ENCODE results near the gene LCN12. TPM values are rescaled to one million over a fixed set of nuclear protein-coding genes. Genes with fewer than 3 reads are reported as not detected.

Gene LCN12
- total RNA-seq, 4 donors from 2014 or later, result not detected

DNA sequence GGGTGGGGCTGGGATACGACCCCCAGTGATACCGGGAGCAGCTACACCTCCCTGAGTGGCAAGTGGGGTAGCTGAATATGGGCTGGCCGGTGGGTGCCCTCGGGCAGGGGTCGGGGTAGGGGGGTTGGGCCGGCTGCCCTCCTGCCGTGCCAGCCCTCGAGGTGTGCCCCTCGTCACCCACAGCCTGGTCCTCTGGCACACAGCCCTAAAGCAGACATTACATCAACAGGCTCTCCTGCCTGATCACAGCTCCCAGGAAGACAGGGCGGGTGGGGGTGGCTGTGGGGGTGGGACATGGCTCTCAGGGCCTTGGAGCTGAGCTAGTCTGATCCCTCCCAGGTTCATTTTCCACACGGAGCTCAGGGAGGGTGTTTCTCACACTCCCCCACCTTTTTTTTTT, 30.8 kb upstream of the LCN12 start:
- TF ChIP-seq, protein P1, sequence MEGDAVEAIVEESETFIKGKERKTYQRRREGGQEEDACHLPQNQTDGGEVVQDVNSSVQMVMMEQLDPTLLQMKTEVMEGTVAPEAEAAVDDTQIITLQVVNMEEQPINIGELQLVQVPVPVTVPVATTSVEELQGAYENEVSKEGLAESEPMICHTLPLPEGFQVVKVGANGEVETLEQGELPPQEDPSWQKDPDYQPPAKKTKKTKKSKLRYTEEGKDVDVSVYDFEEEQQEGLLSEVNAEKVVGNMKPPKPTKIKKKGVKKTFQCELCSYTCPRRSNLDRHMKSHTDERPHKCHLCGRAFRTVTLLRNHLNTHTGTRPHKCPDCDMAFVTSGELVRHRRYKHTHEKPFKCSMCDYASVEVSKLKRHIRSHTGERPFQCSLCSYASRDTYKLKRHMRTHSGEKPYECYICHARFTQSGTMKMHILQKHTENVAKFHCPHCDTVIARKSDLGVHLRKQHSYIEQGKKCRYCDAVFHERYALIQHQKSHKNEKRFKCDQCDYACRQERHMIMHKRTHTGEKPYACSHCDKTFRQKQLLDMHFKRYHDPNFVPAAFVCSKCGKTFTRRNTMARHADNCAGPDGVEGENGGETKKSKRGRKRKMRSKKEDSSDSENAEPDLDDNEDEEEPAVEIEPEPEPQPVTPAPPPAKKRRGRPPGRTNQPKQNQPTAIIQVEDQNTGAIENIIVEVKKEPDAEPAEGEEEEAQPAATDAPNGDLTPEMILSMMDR (IDR thresholded peaks at IDR 0.05), result no peak
- TF ChIP-seq POLR2A (IDR thresholded peaks at IDR 0.05) (no peak), EP300 (IDR thresholded peaks at IDR 0.05) (no peak), POLR2AphosphoS5 (IDR thresholded peaks at IDR 0.05) (no peak)
- Histone ChIP-seq H3K4me3 (no peak overlapping the region), H3K27ac (no peak overlapping the region), H3K4me1 (peaks cover 0 to 5% (median 0%) of the 10 kb centered on the region in 3 donors), H3K9me3 (no peaks in the 10 kb centered on the region), H3K27me3 (no peaks in the 10 kb centered on the region), H3K36me3 (peaks cover 0 to 76% of the 10 kb centered on the region in 2 donors)
- ATAC-seq, result no peak
- WGBS, 2 donors (ENCODE audit: low coverage in 1 of 2), result 40% methylated on average over 1 of the region's 11 CpGs; no CpG with 5 or more reads in 1 of the 2 donors

DNA sequence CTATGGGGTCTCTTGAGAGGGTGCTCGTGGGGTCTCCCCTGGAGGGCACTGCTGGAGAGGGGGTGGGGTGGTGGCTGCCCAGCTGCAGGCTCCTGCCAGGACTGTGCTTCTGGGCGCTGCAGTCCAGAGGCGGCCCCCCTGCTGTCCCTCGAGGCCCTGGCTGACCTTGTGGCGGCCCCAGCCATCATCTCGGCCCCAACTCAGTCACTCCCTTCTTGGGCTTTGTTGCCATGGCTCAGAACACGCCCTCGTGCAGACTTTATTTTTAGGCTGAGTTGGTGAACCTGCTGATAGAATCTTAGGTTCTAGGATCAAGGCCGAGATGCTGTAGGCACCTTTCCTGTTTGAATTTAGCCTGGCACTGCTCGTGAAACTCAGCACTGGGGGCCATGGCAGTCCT, 30.4 kb upstream of the LCN12 start:
- no peaks in the 10 kb centered on the region for H3K27me3 ChIP-seq
- no peak overlapping the region for H3K4me3 ChIP-seq
- WGBS, 2 donors (ENCODE audit: low coverage in 1 of 2), result 20% methylated on average over 1 of the region's 10 CpGs; no CpG with 5 or more reads in 1 of the 2 donors
- TF ChIP-seq, protein P1 (IDR thresholded peaks at IDR 0.05), result no peak
- TF ChIP-seq POLR2A (IDR thresholded peaks at IDR 0.05), result no peak
- no peak for TF ChIP-seq POLR2AphosphoS5 (IDR thresholded peaks at IDR 0.05)
- TF ChIP-seq EP300 (IDR thresholded peaks at IDR 0.05), result no peak
- no peak for ATAC-seq
- no peak overlapping the region for H3K27ac ChIP-seq
- H3K36me3 ChIP-seq, result peaks cover 0 to 76% of the 10 kb centered on the region in 2 donors
- H3K9me3 ChIP-seq, result no peaks in the 10 kb centered on the region
- H3K4me1 ChIP-seq, result peaks cover 0 to 5% (median 0%) of the 10 kb centered on the region in 3 donors

DNA sequence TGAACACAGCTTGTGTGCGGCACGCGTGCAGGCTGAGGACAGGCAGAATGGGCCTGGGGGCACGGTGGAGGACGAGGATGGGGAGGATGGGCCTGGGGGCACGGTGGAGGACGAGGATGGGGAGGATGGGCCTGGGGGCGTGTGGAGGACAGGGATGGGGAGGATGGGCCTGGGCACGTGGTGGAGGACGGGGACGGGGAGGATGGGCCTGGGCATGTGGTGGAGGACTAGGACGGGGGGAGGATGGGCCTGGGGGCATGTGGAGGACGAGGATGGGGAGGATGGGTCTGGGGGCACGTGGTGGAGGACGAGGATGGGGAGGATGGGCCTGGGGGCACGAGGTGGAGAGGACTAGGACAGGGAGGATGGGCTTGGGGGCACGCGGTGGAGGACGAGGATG, 29.5 kb upstream of the LCN12 start:
- TF ChIP-seq POLR2A (IDR thresholded peaks at IDR 0.05) (no peak), EP300 (IDR thresholded peaks at IDR 0.05) (no peak), POLR2AphosphoS5 (IDR thresholded peaks at IDR 0.05) (no peak)
- TF ChIP-seq, protein P1 (IDR thresholded peaks at IDR 0.05), result no peak
- peaks cover 0 to 5% (median 0%) of the 10 kb centered on the region in 3 donors for H3K4me1 ChIP-seq
- no peak overlapping the region for H3K4me3 ChIP-seq
- no peak for ATAC-seq
- no peaks in the 10 kb centered on the region for H3K9me3 ChIP-seq
- WGBS, 2 donors (ENCODE audit: low coverage in 1 of 2), result 83% methylated on average over 12 of the region's 19 CpGs; no CpG with 5 or more reads in 1 of the 2 donors
- no peaks in the 10 kb centered on the region for H3K27me3 ChIP-seq
- H3K36me3 ChIP-seq, result peaks cover 0 to 76% of the 10 kb centered on the region in 2 donors
- H3K27ac ChIP-seq, result no peak overlapping the region

DNA sequence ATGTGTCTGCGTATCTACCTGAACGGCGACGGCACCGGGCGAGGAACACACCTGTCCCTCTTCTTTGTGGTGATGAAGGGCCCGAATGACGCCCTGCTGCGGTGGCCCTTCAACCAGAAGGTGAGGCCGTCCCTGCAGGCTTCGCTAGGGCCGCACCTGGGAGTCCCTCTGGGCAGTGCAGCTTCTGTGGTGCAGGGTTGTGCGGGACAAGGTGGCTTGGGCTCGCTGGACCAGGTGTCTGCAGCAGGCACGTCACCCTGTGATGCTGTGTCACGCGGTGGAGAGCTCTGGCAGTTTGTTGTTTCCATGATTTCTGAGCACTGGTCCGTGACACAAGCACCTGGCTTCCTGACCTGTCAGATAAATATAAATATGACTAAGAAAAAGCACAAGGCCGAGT, 28.2 kb upstream of the LCN12 start:
- WGBS, 2 donors (ENCODE audit: low coverage in 1 of 2), result 100% methylated on average over 2 to 3 of the region's 19 CpGs
- H3K4me1 ChIP-seq, result peaks cover 0 to 5% (median 0%) of the 10 kb centered on the region in 3 donors
- TF ChIP-seq POLR2AphosphoS5 (IDR thresholded peaks at IDR 0.05), result no peak
- no peak for TF ChIP-seq EP300 (IDR thresholded peaks at IDR 0.05)
- TF ChIP-seq, protein P1 (IDR thresholded peaks at IDR 0.05), result no peak
- TF ChIP-seq POLR2A (IDR thresholded peaks at IDR 0.05), result no peak

DNA sequence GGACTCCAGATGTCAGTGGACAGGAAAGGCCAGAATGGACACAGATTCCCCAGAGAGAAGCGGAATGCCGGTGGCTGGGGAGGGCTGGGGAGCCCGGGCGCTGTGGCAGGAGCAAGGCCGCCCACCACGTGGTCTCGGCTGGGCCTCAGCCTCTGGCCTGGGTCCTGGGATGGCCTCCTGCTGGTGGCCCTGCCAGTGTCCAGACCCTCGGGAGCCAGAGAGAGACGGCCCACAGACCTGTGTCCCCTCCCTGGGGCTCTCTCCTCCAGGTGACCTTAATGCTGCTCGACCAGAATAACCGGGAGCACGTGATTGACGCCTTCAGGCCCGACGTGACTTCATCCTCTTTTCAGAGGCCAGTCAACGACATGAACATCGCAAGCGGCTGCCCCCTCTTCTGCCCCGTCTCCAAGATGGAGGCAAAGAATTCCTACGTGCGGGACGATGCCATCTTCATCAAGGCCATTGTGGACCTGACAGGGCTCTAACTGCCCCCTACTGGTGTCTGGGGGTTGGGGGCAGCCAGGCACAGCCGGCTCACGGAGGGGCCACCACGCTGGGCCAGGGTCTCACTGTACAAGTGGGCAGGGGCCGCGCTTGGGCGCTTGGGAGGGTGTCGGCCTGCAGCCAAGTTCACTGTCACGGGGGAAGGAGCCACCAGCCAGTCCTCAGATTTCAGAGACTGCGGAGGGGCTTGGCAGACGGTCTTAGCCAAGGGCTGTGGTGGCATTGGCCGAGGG, 26.5 kb upstream of the LCN12 start:
- peaks cover 0 to 58% of the 10 kb centered on the region in 2 donors for H3K36me3 ChIP-seq
- no peaks in the 10 kb centered on the region for H3K27me3 ChIP-seq
- TF ChIP-seq POLR2A (IDR thresholded peaks at IDR 0.05) (no peak), POLR2AphosphoS5 (IDR thresholded peaks at IDR 0.05) (no peak), EP300 (IDR thresholded peaks at IDR 0.05) (no peak)
- TF ChIP-seq, protein P1 (IDR thresholded peaks at IDR 0.05), result no peak
- H3K27ac ChIP-seq, result no peak overlapping the region
- peaks cover 0 to 5% (median 0%) of the 10 kb centered on the region in 3 donors for H3K4me1 ChIP-seq
- 70 to 83% methylated on average over 1 to 4 of the region's 33 CpGs for WGBS, 2 donors (ENCODE audit: low coverage in 1 of 2)
- no peak overlapping the region for H3K4me3 ChIP-seq
- no peaks in the 10 kb centered on the region for H3K9me3 ChIP-seq
- no peak for ATAC-seq

More for the DNA sequence above, 28.2 kb upstream of the LCN12 start:
- no peaks in the 10 kb centered on the region for H3K9me3 ChIP-seq
- H3K36me3 ChIP-seq, result peaks cover 0 to 72% of the 10 kb centered on the region in 2 donors
- H3K27ac ChIP-seq, result no peak overlapping the region
- H3K4me3 ChIP-seq, result no peak overlapping the region
- no peaks in the 10 kb centered on the region for H3K27me3 ChIP-seq
- no peak for ATAC-seq

All from gastroesophageal sphincter (tissue), 4 donors.